Measurements from ENCODE around the gene NUDCD3. TPM values are rescaled to one million over a fixed set of nuclear protein-coding genes. Genes with fewer than 3 reads are reported as not detected.

NUDCD3 gene
- total and polyA plus RNA-seq, 2 of the 8 experiments (the other 6 are each of a cell fraction or from before 2014, with no cell fraction given), result 35.2 to 93.7 TPM

GRCh38 chr7:44381494-44382220 is 108.8 kb downstream of the NUDCD3 start (continued):
- no peak for TF ChIP-seq E2F6 (IDR thresholded peaks at IDR 0.05)
- no peak for TF ChIP-seq SP2 (IDR thresholded peaks at IDR 0.05; ENCODE audit: low read length)
- no peak for TF ChIP-seq SUZ12 (IDR thresholded peaks at IDR 0.05; ENCODE audit: low read length)

Measured in H1 (cell line).